CD4-positive, alpha-beta T cell treated with Interleukin-17A for 4 hours (primary cell): Measurements from ENCODE around the gene TMEM179.

Experiments
- DNase-seq: peaks from one replicate; pipeline ENCODE4 v3.0.0-alpha.2; 2020; ENCODE audit warnings: mixed read lengths

TMEM179 gene

GRCh38 chr14:104541905-104542465 lies 62.6 kb downstream of the TMEM179 start:
- no peak for DNase-seq
